Mesenchymal stem cell (in vitro differentiated cells and primary cell): ENCODE results near the gene P2RX4.
"Not testable (repeated sequence)": the region's sequence is repeated elsewhere in the genome, so short reads cannot be mapped to it uniquely, and the experiment has no call there.

Source experiments
- DNase-seq: peaks from one replicate; pipeline ENCODE4 v3.0.0-alpha.2; 2013
- H2AFZ ChIP-seq: one replicate; pipeline ENCODE4 v1.6.1; 2013; ENCODE audit warnings: low read depth, mild to moderate bottlenecking, control low read depth, inconsistent platforms, low read length, moderate library complexity
- H2AK5ac ChIP-seq: 2 replicates; pipeline ENCODE4 v1.6.1; 2013; ENCODE audit warnings: low read length, moderate library complexity, mild to moderate bottlenecking, inconsistent platforms; ENCODE audit not compliant: severe bottlenecking
- H2BK120ac ChIP-seq: one replicate; pipeline ENCODE4 v1.6.1; 2013; ENCODE audit warnings: low read depth, mild to moderate bottlenecking, inconsistent platforms, low read length, moderate library complexity
- H2BK12ac ChIP-seq, 2 experiments: one replicate each; pipeline ENCODE4 v1.6.1; 2013; ENCODE audit warnings: inconsistent platforms in 2 of 2, low read length in 2 of 2, mild to moderate bottlenecking in 2 of 2, moderate library complexity in 2 of 2, control low read depth in 1 of 2
- H2BK15ac ChIP-seq: one replicate; pipeline ENCODE4 v1.6.1; 2013; ENCODE audit warnings: mild to moderate bottlenecking, low read depth, inconsistent platforms; ENCODE audit not compliant: poor library complexity, severe bottlenecking
- H2BK5ac ChIP-seq: 2 replicates; pipeline ENCODE4 v1.6.1; 2013; ENCODE audit warnings: low read depth, mild to moderate bottlenecking, low read length, control low read depth, inconsistent platforms; ENCODE audit not compliant: poor library complexity, severe bottlenecking
- H3K14ac ChIP-seq, 2 experiments: one replicate each; pipeline ENCODE4 v1.6.1; 2013; ENCODE audit warnings: inconsistent platforms in 2 of 2, low read length in 2 of 2, control low read depth in 1 of 2, mild to moderate bottlenecking in 1 of 2, moderate library complexity in 1 of 2
- H3K18ac ChIP-seq, 2 experiments: one replicate each; pipeline ENCODE4 v1.6.1; 2013; ENCODE audit warnings: inconsistent platforms in 2 of 2, low read length in 2 of 2, control low read depth in 1 of 2, low read depth in 1 of 2, mild to moderate bottlenecking in 1 of 2
- H3K23ac ChIP-seq, 2 experiments: one replicate each; pipeline ENCODE4 v1.6.1; 2013; ENCODE audit warnings: inconsistent platforms in 2 of 2, low read length in 2 of 2, mild to moderate bottlenecking in 2 of 2, moderate library complexity in 2 of 2, control low read depth in 1 of 2
- H3K27ac ChIP-seq: 2 replicates; pipeline ENCODE4 v1.5.1; 2013; ENCODE audit warnings: mild to moderate bottlenecking, moderate library complexity, low read length, control low read depth, inconsistent platforms; ENCODE audit not compliant: poor library complexity, severe bottlenecking
- H3K27me3 ChIP-seq, 2 experiments: 2 replicates each; pipeline versions ENCODE4 v1.6.1 to v1.7.0; 2013; ENCODE audit warnings: low read length in 2 of 2, mild to moderate bottlenecking in 2 of 2, moderate library complexity in 2 of 2, control low read depth in 1 of 2, inconsistent platforms in 1 of 2; ENCODE audit not compliant: control insufficient read depth in 1 of 2, insufficient read depth in 1 of 2
- H3K36me3 ChIP-seq, 2 experiments: 2 replicates each; pipeline versions ENCODE4 v1.6.1 to v1.7.0; 2013; ENCODE audit warnings: low read length in 2 of 2, control low read depth in 1 of 2, inconsistent platforms in 1 of 2, low read depth in 1 of 2, mild to moderate bottlenecking in 1 of 2; ENCODE audit not compliant: insufficient read depth in 2 of 2, control insufficient read depth in 1 of 2
- H3K4ac ChIP-seq, 2 experiments: one replicate each; pipeline ENCODE4 v1.6.1; 2013; ENCODE audit warnings: inconsistent platforms in 2 of 2, low read length in 2 of 2, mild to moderate bottlenecking in 2 of 2, moderate library complexity in 2 of 2, control low read depth in 1 of 2, low read depth in 1 of 2
- H3K4me1 ChIP-seq: 2 replicates; pipeline ENCODE4 v1.6.1; 2013; ENCODE audit warnings: low read depth, low read length, control low read depth; ENCODE audit not compliant: control insufficient read depth, insufficient read depth
- H3K4me2 ChIP-seq: 2 replicates; pipeline ENCODE4 v1.6.1; 2013; ENCODE audit warnings: low read length, mild to moderate bottlenecking, inconsistent platforms; ENCODE audit not compliant: poor library complexity, severe bottlenecking
- H3K4me3 ChIP-seq, 2 experiments: 2 replicates each; pipeline versions ENCODE4 v1.5.1 to v1.7.0; 2013; ENCODE audit warnings: low read length in 2 of 2, mild to moderate bottlenecking in 2 of 2, control low read depth in 1 of 2, low read depth in 1 of 2; ENCODE audit not compliant: insufficient read depth in 1 of 2
- H3K79me1 ChIP-seq: replicated peaks from 2 replicates; pipeline ENCODE4 v1.6.1; 2013; ENCODE audit warnings: mild to moderate bottlenecking, control low read depth, low read length, inconsistent platforms; ENCODE audit not compliant: poor library complexity, severe bottlenecking
- H3K9ac ChIP-seq: 2 replicates; pipeline ENCODE4 v1.7.0; 2013; ENCODE audit warnings: mild to moderate bottlenecking, low read length, moderate library complexity
- H3K9me3 ChIP-seq: 2 replicates; pipeline ENCODE4 v1.7.0; 2013; ENCODE audit warnings: mild to moderate bottlenecking, low read length; ENCODE audit not compliant: control insufficient read depth
- H4K8ac ChIP-seq: one replicate; pipeline ENCODE4 v1.6.1; 2013; ENCODE audit warnings: inconsistent platforms, mild to moderate bottlenecking, low read length, moderate library complexity
- H4K91ac ChIP-seq: one replicate; pipeline ENCODE4 v1.6.1; 2013; ENCODE audit warnings: mild to moderate bottlenecking, low read length, inconsistent platforms
- WGBS: methylation state at CpG from one replicate; pipeline ENCODE4 v1.1.7; 2013; ENCODE audit warnings: mixed read lengths; 5-methylcytosine and 5-hydroxymethylcytosine counted together

The P2RX4 gene

GRCh38 chr12:121255433-121255832 lies 45.5 kb downstream of the P2RX4 start:
- Histone ChIP-seq H3K4me2 (no peak overlapping the region), H4K91ac (no peak overlapping the region), H3K4me3 (no peak overlapping the region), H3K14ac (no peak overlapping the region), H3K27me3 (no peaks in the 10 kb centered on the region), H2BK120ac (no peak overlapping the region), H3K23ac (no peak overlapping the region), H4K8ac (no peak overlapping the region), H2AK5ac (no peak overlapping the region), H2BK12ac (no peak overlapping the region), H3K18ac (no peak overlapping the region), H3K27ac (no peak overlapping the region), H2AFZ (no peak overlapping the region), H3K36me3 (peaks cover 42 to 86% of the 10 kb centered on the region in 2 experiments), H3K4me1 (no peaks in the 10 kb centered on the region), H3K79me1 (no peaks in the 10 kb centered on the region), H2BK5ac (no peak overlapping the region), H3K9me3 (no peaks in the 10 kb centered on the region), H2BK15ac (no peak overlapping the region), H3K4ac (no peak overlapping the region), H3K9ac (no peak overlapping the region)
- WGBS = 94% methylated on average over 7 of the region's 9 CpGs
- DNase-seq = no peak

GRCh38 chr12:121257704-121258449 lies 47.9 kb downstream of the P2RX4 start:
- not testable (repeated sequence) for H2AK5ac ChIP-seq, H2BK12ac ChIP-seq, H3K23ac ChIP-seq, H2BK5ac ChIP-seq, H3K27ac ChIP-seq, H3K4me3 ChIP-seq, H3K4me1 ChIP-seq, H2BK120ac ChIP-seq, H3K4ac ChIP-seq, H3K79me1 ChIP-seq, H3K9ac ChIP-seq, H3K4me2 ChIP-seq, H4K8ac ChIP-seq, H3K9me3 ChIP-seq, H4K91ac ChIP-seq, DNase-seq, H2BK15ac ChIP-seq, H3K27me3 ChIP-seq, H3K18ac ChIP-seq, H2AFZ ChIP-seq, H3K14ac ChIP-seq
- WGBS = 96% methylated on average over 6 of the region's 8 CpGs
- peaks cover 47 to 81% of the 10 kb centered on the region in 2 experiments for H3K36me3 ChIP-seq

- no peak for DNase-seq
- Histone ChIP-seq H3K36me3 (peaks cover 42 to 81% of the 10 kb centered on the region in 2 experiments), H2AFZ (no peak overlapping the region), H3K14ac (no peak overlapping the region), H3K4me2 (no peak overlapping the region), H3K79me1 (no peaks in the 10 kb centered on the region), H2BK15ac (no peak overlapping the region), H4K8ac (no peak overlapping the region), H3K27me3 (no peaks in the 10 kb centered on the region), H3K27ac (no peak overlapping the region), H2BK5ac (no peak overlapping the region), H3K9ac (no peak overlapping the region), H3K4me1 (no peaks in the 10 kb centered on the region), H3K4ac (no peak overlapping the region), H3K18ac (no peak overlapping the region), H4K91ac (no peak overlapping the region), H2BK120ac (no peak overlapping the region), H3K4me3 (no peak overlapping the region), H3K23ac (no peak overlapping the region), H2BK12ac (no peak overlapping the region), H2AK5ac (no peak overlapping the region), H3K9me3 (no peaks in the 10 kb centered on the region)
- 99% methylated on average over 11 of the region's 11 CpGs for whole genome bisulfite sequencing
These were observed 49.1 kb downstream of the P2RX4 start for GRCh38 chr12:121259074-121259473.

GRCh38 chr12:121260091-121260490 lies 50.2 kb downstream of the P2RX4 start:
- Histone ChIP-seq H2AK5ac (no peak overlapping the region), H2AFZ (no peak overlapping the region), H4K91ac (no peak overlapping the region), H3K27me3 (no peaks in the 10 kb centered on the region), H3K79me1 (no peaks in the 10 kb centered on the region), H3K4ac (no peak overlapping the region), H3K18ac (no peak overlapping the region), H3K9ac (no peak overlapping the region), H3K9me3 (no peaks in the 10 kb centered on the region), H2BK15ac (no peak overlapping the region), H2BK12ac (no peak overlapping the region), H3K4me3 (no peak overlapping the region), H4K8ac (no peak overlapping the region), H3K23ac (no peak overlapping the region), H3K4me1 (no peaks in the 10 kb centered on the region), H2BK5ac (no peak overlapping the region), H3K4me2 (no peak overlapping the region), H2BK120ac (no peak overlapping the region), H3K36me3 (peaks cover 40 to 79% of the 10 kb centered on the region in 2 experiments), H3K27ac (no peak overlapping the region), H3K14ac (no peak overlapping the region)
- WGBS = 97% methylated on average over 7 of the region's 7 CpGs
- no peak for DNase-seq
